ENCODE results near the gene RCSD1. TPM values are rescaled to one million over a fixed set of nuclear protein-coding genes. Genes with fewer than 3 reads are reported as not detected.
"Not testable (repeated sequence)": the region's sequence is repeated elsewhere in the genome, so short reads cannot be mapped to it uniquely, and the experiment has no call there.

The RCSD1 gene
- total RNA-seq, 2 experiments from 2014 or later: 27.3 to 27.9 TPM

DNA sequence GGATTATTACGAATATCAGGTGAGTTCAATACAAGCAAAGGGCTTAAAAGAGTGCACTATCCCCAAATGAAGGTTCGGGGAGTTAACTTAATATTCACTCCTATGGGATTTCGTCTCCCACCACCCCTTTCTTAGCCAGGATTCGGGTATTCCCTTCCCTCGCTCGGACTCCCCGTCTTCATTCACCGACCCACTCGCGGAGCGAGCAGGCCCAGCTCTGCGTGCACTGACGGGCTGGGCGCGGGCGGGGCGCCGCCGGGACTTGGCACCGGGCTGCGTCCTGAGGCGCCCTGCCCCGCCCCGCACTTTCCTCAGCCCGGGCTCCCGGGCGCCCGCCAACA, 84.0 kb downstream of the RCSD1 start:
- Mint-ChIP-seq H3K36me3 (ENCODE audit: low read depth) (peaks cover 3% of the 10 kb centered on the region), H3K4me3 (peak overlapping the region; percentile 79), H3K27me3 (ENCODE audit: low read depth) (peaks cover 5% of the 10 kb centered on the region), H3K4me1 (ENCODE audit: low read depth) (peaks cover 21% of the 10 kb centered on the region), H3K9me3 (no peaks in the 10 kb centered on the region), H3K27ac (peak overlapping the region; percentile 80)
- CTCF ChIA-PET: interaction anchor here (0.8 to 3.7 kb wide), 9 partner anchors 10 to 368 kb away, joined by 3 to 18 read pairs (median 6); no protein-coding TSS in a partner anchor
- no peak for DNase-seq
- intact Hi-C loops (cut with micrococcal nuclease): loop anchor here (2.0 kb wide), 3 partner anchors 85 to 369 kb away; no protein-coding TSS in a partner anchor

DNA sequence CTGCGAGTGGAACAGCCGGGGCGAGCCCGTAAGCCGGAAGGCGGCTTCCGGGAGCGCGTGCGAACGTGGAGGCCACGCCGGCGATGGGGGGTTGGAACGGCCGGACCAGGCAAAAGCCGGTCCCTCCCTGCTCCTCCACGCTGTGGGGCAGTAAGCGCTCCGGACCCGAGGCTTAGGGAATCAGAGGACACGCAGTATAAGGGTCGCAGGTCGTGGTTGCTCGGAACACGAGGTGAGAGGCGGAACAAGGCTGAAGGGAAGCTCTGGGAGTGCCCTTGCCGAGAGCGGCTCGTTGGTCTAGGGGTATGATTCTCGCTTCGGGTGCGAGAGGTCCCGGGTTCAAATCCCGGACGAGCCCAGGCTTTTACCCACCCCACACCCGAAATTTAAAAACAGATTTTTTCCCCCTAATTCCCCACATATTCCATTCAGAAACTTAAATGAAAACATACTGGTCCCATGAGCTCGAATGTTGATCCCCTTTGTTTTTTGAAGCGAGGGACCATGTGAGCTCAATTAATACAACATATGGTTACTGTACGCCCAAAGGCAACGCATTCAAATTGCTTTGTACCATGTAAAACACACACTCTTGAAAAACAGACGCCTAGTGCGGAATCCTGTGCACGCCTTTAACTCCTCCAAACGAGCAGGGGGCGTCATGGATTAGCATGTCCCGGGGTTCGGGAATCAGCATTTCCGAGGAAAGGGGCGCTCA, 84.6 kb downstream of the RCSD1 start:
- H3K27me3 Mint-ChIP-seq (ENCODE audit: low read depth): peaks cover 5% of the 10 kb centered on the region
- CTCF ChIA-PET: interaction anchor here (0.6 to 3.7 kb wide), 20 partner anchors 9 to 367 kb away, joined by 3 to 18 read pairs (median 4); partner anchors contain the start of gene CREG1
- peak; percentile 93 for DNase-seq
- H3K4me1 Mint-ChIP-seq (ENCODE audit: low read depth): peaks cover 24% of the 10 kb centered on the region
- peak overlapping the region; percentile 92 for H3K27ac Mint-ChIP-seq
- H3K36me3 Mint-ChIP-seq (ENCODE audit: low read depth): peaks cover 3% of the 10 kb centered on the region
- H3K9me3 Mint-ChIP-seq: no peaks in the 10 kb centered on the region
- intact Hi-C loops (cut with micrococcal nuclease): loop anchor here (1.0 to 5.0 kb wide), 11 partner anchors 48 to 494 kb away; partner anchors contain the start of genes CREG1, DCAF6, GPR161 and POU2F1
- H3K4me3 Mint-ChIP-seq: peak overlapping the region; percentile 79

DNA sequence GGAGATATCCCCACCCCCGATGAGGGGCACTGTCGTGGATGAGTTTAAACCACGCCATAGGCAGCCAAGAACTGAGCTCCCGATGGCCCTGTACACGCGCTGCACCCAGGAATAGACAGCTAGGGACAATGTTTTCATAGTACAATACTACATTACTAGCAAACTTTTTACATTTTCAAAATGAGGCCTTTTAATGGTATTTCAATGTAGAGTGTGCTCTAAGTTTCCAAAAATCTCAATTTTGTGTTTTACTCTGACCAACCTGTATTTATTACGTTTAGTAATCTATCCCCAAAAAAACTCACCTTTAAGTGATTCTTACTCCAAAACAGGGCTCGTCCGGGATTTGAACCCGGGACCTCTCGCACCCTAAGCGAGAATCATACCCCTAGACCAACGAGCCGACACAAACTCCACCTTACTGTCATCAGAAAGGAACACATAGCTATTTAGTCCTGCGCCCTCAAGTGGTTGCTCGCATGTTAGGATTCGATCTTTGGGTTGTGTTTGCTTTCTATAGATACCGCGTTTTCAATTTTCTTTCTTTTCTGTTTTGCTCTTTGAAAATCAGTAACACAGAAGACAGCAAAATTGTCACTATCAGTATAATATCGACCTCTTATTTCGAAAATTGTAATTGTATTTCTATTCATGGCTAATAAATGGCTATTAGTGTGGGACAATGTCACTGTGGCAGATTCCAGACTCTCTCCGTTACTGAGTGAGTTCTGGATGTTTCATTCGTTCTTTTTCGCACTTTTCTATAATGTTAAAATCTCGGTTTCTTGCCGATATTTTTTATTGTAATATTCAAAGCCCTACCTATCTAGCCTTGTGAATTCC, 85.3 kb downstream of the RCSD1 start:
- H3K4me3 Mint-ChIP-seq: peak overlapping the region; percentile 79
- H3K36me3 Mint-ChIP-seq (ENCODE audit: low read depth): peaks cover 3% of the 10 kb centered on the region
- intact Hi-C loops (cut with micrococcal nuclease): loop anchor here (1.0 to 5.0 kb wide), 11 partner anchors 47 to 495 kb away; partner anchors contain the start of genes CREG1, DCAF6, GPR161 and POU2F1
- peaks cover 5% of the 10 kb centered on the region for H3K27me3 Mint-ChIP-seq (ENCODE audit: low read depth)
- peaks cover 28% of the 10 kb centered on the region for H3K4me1 Mint-ChIP-seq (ENCODE audit: low read depth)
- peak; percentile 95 for DNase-seq
- no peaks in the 10 kb centered on the region for H3K9me3 Mint-ChIP-seq
- CTCF ChIA-PET: interaction anchor here (0.6 to 3.7 kb wide), 24 partner anchors 8 to 542 kb away, joined by 3 to 18 read pairs (median 4); partner anchors contain the start of gene CREG1
- peak overlapping the region; percentile 92 for H3K27ac Mint-ChIP-seq

DNA sequence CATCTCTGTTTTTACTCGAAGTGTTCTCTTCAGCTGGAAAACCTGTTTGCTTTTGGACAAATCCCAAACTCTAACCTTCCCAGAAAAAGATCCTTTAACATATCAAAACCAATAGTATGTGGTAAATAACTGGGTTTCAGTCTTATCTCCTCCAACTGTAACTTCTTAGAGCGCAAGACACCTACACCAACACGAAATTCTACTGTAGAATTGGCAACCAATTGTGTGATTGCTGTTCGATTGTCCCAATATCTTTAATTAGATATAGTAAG, 85.9 kb downstream of the RCSD1 start:
- Mint-ChIP-seq H3K36me3 (ENCODE audit: low read depth) (peaks cover 3% of the 10 kb centered on the region), H3K27ac (peak overlapping the region; percentile 92), H3K4me1 (ENCODE audit: low read depth) (peaks cover 34% of the 10 kb centered on the region), H3K4me3 (peak overlapping the region; percentile 79), H3K27me3 (ENCODE audit: low read depth) (peaks cover 5% of the 10 kb centered on the region), H3K9me3 (no peaks in the 10 kb centered on the region)
- intact Hi-C loops (cut with micrococcal nuclease): loop anchor here (1.0 to 5.0 kb wide), 11 partner anchors 46 to 496 kb away; partner anchors contain the start of genes CREG1, DCAF6, GPR161 and POU2F1
- CTCF ChIA-PET: interaction anchor here (0.6 to 3.7 kb wide), 14 partner anchors 8 to 542 kb away, joined by 3 to 18 read pairs (median 4); no protein-coding TSS in a partner anchor
- DNase-seq: no peak

DNA sequence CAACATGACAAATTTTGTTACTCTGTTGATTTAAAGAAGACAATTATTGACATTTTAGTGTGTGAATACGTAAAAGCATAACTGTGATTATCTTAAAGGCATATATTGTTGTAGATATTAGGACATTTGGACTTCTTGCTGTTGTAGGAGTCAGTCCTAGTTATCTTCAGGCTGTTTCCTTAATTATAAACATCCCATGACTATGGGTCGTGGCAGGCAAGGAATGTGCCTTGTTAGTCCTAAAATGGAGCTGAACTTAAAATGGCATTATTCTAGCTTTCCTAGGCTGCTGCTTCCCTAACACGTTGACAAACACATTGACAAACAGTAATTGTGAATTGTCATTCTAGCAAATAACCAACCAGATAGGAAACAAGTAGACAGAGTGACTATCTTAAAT, 87.3 kb downstream of the RCSD1 start:
- peaks cover 4% of the 10 kb centered on the region for H3K36me3 Mint-ChIP-seq (ENCODE audit: low read depth)
- H3K4me3 Mint-ChIP-seq: peak overlapping the region; percentile 32
- no peak for DNase-seq
- H3K27ac Mint-ChIP-seq: no peak overlapping the region
- peaks cover 39% of the 10 kb centered on the region for H3K4me1 Mint-ChIP-seq (ENCODE audit: low read depth)
- no peaks in the 10 kb centered on the region for H3K9me3 Mint-ChIP-seq
- CTCF ChIA-PET: interaction anchor here (1.3 to 3.6 kb wide), 4 partner anchors 12 to 365 kb away, joined by 4 to 12 read pairs (median 8); no protein-coding TSS in a partner anchor
- intact Hi-C loops (cut with micrococcal nuclease): loop anchor here (5.0 kb wide), 1 partner anchor 420 kb away; the partner anchor contains the start of gene GPR161
- H3K27me3 Mint-ChIP-seq (ENCODE audit: low read depth): peaks cover 5% of the 10 kb centered on the region

DNA sequence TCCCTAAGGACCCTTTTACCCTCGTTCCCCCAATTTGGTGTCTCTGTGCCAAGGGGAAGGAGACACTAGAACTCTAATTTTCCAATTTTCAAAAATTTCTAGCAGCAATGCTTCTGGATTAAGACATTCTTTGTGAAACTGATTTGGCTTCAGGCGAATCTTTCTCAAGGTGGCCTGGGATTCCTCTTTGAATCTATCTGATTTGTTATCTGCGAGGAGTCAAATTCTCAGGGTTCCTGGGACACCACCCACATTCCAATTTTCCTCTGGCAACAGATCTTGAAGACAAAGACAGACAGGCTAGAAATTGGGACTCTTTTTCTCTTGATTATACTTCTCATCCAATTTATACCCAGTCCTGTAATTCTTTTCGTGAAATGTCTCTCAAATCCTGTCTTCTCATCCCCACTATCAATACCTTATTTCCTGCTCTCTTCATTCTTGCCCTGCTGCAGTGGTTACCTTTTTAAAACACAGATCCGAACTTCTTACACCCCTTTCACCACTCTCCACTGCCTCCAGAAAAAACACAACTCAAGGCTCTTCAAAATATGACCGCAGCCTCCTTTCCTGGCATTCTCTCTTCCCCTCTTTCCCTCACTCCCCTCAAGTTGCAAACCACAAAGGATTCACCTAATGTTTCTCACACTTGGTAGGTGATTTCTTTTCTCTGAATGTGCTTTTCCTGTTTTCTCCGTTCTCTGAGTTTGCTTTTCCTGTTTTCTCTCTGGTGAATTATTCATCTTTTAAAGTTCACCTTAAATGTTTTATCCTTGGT, 89.1 kb downstream of the RCSD1 start:
- CTCF ChIA-PET: no interaction called here
- Mint-ChIP-seq H3K27me3 (ENCODE audit: low read depth) (peaks cover 5% of the 10 kb centered on the region), H3K36me3 (ENCODE audit: low read depth) (peaks cover 4% of the 10 kb centered on the region), H3K4me3 (no peak overlapping the region), H3K9me3 (no peaks in the 10 kb centered on the region), H3K27ac (peak overlapping the region; percentile 61), H3K4me1 (ENCODE audit: low read depth) (peaks cover 45% of the 10 kb centered on the region)
- DNase-seq: no peak
- intact Hi-C loops (cut with micrococcal nuclease): loop anchor here (5.0 kb wide), 1 partner anchor 418 kb away; the partner anchor contains the start of gene GPR161

DNA sequence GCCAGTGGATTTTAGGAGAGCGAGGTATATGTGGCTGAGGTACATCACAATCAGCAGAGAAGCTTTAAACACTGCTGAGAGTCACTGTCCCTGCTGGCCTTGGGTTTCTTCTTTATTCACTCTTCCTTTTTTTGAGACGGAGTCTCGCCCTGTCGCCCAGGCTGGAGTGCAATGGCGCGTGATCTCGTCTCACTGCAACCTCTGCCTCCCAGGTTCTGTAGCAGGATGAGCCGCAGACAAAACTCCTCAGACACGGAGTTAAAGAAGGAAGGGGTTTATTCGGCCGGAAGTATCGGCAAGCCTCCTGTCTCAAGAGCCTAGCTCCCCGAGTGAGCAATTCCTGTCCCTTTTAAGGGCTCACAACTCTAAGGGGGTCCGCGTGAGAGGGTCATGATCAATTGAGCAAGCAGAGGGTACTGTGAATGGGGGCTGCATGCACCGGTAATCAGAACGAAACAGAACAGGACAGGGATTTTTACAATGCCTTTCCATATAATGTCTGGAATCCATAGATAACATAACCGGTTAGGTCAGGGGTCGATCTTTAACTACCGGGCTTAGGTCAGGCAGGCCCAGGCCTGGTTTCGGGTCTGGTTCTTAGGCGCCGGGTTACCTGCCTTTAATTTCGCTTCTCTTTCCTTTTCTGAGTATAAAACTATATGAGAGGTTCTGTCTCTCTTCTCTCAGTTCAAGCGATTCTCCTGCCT, 89.8 kb downstream of the RCSD1 start:
- Mint-ChIP-seq H3K27ac (peak overlapping the region; percentile 61), H3K4me1 (ENCODE audit: low read depth) (peaks cover 50% of the 10 kb centered on the region), H3K4me3 (peak overlapping the region; percentile 4)
- H3K27me3 Mint-ChIP-seq (ENCODE audit: low read depth); H3K9me3 Mint-ChIP-seq; CTCF ChIA-PET; H3K36me3 Mint-ChIP-seq (ENCODE audit: low read depth); DNase-seq: not testable (repeated sequence)
- intact Hi-C loops (cut with micrococcal nuclease): loop anchor here (5.0 kb wide), 1 partner anchor 417 kb away; the partner anchor contains the start of gene GPR161

DNA sequence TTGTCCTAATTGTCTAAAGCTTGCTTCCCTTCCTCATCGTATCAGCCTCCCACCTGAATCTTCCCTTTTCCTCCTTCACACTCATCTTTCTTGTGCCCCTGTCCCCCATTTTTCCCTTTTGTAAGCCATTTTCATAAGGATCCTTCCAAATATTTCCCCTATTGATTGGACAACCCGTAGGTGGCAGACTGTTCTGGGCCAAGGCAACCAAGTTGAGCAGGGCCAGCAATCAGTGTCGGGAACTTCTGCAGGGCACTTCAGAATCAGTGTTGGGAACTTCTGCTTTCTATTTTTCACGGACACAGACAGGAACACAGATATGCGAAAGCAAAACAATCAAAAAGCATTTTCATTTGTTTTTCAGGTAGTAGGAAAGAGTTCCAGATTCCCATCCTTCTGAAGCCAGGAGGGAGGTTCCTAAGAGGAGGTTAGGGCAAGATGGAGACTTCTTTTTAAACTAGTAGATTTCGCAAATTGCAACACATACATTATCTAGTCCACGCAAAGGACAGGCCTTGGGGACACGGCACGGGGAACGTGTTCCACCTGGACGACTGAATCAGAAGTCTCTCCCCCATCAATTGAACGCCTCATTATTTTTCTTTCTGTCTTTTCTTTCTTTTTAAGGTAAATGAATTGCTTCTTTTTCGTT, 91.1 kb downstream of the RCSD1 start:
- intact Hi-C loops (cut with micrococcal nuclease): loop anchor here (1.0 kb wide), 3 partner anchors 41 to 361 kb away; no protein-coding TSS in a partner anchor
- H3K4me3 Mint-ChIP-seq: peak overlapping the region; percentile 89
- peaks cover 9% of the 10 kb centered on the region for H3K36me3 Mint-ChIP-seq (ENCODE audit: low read depth)
- CTCF ChIA-PET: interaction anchor here (0.5 to 1.6 kb wide), 4 partner anchors 41 to 361 kb away, joined by 3 to 5 read pairs (median 4); no protein-coding TSS in a partner anchor
- H3K27me3 Mint-ChIP-seq (ENCODE audit: low read depth): no peaks in the 10 kb centered on the region
- no peak for DNase-seq
- peak overlapping the region; percentile 13 for H3K27ac Mint-ChIP-seq
- H3K9me3 Mint-ChIP-seq: no peaks in the 10 kb centered on the region
- H3K4me1 Mint-ChIP-seq (ENCODE audit: low read depth): peaks cover 54% of the 10 kb centered on the region

DNA sequence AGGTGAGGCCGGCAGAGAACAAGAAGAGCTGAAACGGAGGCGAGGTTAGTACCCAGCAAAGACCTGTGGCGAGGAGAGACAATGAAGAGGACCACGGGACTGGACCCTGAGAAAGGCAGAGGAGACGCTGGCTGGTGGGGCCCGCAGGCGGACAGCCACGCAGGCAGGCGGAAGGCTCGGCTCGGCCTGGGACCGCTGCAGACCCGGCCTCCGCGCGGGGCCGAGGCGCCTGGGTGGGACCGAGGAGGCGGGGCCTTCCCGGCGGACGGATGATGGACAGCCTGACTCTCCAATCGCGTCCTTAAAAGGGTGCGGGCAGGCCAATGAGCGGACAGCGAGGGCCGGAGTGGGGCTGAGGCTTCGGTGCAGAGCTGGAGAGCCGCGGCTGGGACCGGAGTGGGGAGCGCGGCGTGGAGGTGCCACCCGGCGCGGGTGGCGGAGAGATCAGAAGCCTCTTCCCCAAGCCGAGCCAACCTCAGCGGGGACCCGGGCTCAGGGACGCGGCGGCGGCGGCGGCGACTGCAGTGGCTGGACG, 91.7 kb downstream of the RCSD1 start, which contains the start of gene MPZL1:
Gene MPZL1, plus strand, starts transcription at position 366 of the 535 bp plus-strand sequence. CDS start 170 bp downstream, outside the sequence.
- CTCF ChIA-PET: interaction anchor here (1.0 to 1.6 kb wide), 3 partner anchors 40 to 361 kb away, joined by 3 to 5 read pairs (median 5); no protein-coding TSS in a partner anchor
- peak; percentile 94 for DNase-seq
- no peaks in the 10 kb centered on the region for H3K9me3 Mint-ChIP-seq
- peaks cover 57% of the 10 kb centered on the region for H3K4me1 Mint-ChIP-seq (ENCODE audit: low read depth)
- peaks cover 9% of the 10 kb centered on the region for H3K36me3 Mint-ChIP-seq (ENCODE audit: low read depth)
- peak within 1 kb of the TSS; percentile 89 for H3K4me3 Mint-ChIP-seq
- H3K27me3 Mint-ChIP-seq (ENCODE audit: low read depth): no peaks in the 10 kb centered on the region
- peak within 1 kb of the TSS; percentile 65 for H3K27ac Mint-ChIP-seq
- intact Hi-C loops (cut with micrococcal nuclease): loop anchor here (1.0 kb wide), 3 partner anchors 41 to 361 kb away; no protein-coding TSS in a partner anchor

DNA sequence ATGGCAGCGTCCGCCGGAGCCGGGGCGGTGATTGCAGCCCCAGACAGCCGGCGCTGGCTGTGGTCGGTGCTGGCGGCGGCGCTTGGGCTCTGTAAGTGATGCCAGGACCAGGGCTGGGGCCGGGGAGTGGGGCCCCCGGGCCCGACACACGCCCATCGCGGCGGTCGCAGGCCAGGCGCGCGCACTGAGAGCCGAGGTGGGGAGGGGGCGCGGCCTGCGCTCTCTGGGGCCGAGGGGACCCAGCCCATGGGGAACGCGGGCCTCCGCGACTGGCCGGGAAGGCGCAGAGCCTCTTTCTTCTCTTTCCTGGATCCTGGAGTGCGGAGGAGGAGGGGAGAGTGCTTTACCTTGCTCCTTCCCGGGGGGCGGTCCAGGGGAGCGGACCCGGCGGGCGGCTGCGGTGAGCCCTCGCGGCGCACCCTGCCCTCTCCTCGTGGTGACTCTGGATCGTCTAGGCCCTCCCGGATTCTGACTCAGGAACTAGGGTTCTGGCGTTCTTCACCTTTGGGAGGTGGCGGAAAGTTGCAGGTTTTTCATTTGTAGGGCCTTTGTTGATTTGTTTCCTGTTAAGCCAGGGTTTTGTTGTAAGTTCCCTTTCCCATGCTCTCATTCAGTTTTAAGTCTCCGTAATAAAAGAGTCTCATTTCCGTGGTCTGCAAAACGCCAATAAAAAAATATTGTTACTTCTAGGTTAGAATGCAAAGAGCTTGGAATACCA, 92.3 kb downstream of the RCSD1 start:
- CTCF ChIA-PET: interaction anchor here (1.0 to 1.4 kb wide), 2 partner anchors 80 to 360 kb away, joined by 3 to 5 read pairs; no protein-coding TSS in a partner anchor
- Mint-ChIP-seq H3K27me3 (ENCODE audit: low read depth) (no peaks in the 10 kb centered on the region), H3K4me1 (ENCODE audit: low read depth) (peaks cover 52% of the 10 kb centered on the region), H3K36me3 (ENCODE audit: low read depth) (peaks cover 9% of the 10 kb centered on the region), H3K9me3 (no peaks in the 10 kb centered on the region), H3K27ac (no peak overlapping the region), H3K4me3 (peak overlapping the region; percentile 89)
- DNase-seq: peak; percentile 44
- intact Hi-C loops (cut with micrococcal nuclease): no loop called here
